Measurements from ENCODE around the gene FBXW11.

Gene FBXW11

DNA sequence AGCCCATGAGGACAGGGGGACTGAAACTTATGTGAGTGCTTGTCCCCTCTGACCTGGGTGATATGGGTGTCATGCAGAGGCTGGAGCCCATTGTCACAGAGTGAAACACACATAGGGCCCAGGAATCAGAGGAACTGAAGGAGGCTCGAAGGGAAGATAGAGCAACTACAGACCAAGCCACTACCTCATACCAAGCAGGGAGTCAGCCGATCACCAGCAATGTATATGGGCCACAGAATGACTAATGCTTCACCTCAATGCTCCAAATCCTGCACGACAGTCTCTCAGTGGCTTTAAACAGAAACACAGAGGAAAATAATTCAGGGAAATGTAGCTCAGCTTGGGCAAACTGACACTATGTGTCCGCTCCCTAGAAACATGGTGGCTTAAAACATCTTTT is 8.9 kb upstream of the FBXW11 start:
- DNase-seq (ENCODE audit: low read depth) = no peak

DNA sequence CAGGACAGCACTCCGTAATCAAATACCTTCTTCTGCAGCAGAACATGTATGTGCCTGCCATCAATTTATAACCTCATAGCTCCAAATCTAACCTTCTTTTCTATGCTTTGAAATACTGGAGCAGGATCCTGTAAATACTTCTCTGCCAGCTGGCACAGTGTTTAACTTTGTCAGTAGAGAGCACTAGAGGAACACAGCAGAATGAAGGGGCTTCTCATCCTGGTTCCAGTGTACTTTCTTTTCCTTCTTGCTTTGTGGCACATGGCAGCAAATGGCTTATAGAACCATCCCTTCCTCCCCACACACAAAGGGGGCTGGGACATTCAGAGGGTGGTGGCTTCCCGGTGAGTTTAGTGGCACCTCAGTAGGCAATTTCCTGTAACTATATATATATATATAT is 3.8 kb upstream of the FBXW11 start:
- DNase-seq (ENCODE audit: low read depth) = no peak

DNA sequence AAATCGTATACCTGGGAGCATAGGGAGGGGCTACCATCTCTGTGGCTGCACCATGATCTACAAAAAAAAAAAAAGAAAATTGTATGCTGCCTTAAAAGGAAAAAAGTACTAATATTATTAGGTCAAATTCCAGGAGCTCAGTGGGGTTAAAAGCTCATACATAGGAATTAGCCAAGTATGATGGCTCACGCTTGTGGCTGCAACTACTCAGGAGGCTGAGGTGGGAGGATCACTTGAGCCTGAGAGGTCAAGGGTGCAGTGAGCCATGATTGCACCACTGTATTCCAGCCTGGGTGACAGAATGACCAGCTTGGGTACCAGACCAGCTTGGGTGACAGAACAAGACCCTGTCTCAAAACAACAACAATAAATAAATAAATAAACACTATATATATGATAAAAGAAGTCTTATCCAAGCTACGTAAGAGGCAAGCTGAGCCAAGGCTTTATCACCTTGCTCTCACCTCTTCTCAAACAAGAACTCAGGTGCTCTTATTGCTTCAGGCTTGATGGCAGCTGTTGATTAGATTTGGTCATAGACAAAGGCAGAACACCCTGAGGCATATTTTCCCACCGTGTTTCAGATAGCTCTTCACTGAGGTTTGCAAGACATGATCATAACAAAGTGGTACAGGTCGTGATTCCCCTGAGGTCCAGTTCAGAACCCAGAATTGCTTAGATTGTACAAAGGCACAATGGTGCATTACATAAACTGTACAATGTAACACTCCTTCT is 3.3 kb upstream of the FBXW11 start:
- no peak for DNase-seq (ENCODE audit: low read depth)

DNA sequence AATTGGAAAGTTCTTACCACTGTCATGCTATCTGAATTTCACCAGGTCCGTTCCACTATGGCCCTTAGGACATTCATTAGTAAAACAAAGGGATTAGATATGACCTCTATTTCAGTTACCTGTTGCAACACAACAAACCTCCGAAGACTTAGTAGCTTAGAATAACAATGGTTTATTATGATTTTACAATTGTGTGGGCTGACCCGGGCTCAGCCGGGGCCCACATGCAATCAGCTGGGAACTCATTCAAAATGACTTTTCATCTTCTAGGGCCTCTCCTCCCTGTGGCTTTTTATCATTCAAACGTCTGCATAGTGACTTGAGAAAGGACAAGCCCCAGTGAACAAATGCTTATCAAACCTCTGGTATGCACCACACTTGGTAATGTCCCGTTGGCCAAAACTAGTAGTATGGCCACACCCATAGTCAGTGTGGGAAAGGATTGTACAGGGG is 2.3 kb upstream of the FBXW11 start:
- no peak for DNase-seq (ENCODE audit: low read depth)

DNA sequence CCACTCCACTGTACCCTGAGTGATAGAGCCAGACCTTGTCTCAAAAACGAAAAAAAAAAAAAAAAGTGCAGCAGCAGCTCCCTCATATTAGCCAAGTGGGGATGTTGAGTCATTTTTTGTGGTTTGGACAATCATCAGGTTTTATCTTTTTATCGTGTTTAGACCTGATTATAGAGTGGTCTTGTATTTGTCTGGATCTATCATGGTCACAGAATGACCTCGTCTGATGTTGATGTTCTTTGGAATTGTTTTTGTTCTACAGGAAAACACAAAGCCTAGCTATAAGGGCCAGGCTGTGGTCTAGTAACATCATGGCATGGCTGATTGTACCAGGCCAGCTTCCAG is 1.6 kb upstream of the FBXW11 start:
- no peak for DNase-seq (ENCODE audit: low read depth)

DNA sequence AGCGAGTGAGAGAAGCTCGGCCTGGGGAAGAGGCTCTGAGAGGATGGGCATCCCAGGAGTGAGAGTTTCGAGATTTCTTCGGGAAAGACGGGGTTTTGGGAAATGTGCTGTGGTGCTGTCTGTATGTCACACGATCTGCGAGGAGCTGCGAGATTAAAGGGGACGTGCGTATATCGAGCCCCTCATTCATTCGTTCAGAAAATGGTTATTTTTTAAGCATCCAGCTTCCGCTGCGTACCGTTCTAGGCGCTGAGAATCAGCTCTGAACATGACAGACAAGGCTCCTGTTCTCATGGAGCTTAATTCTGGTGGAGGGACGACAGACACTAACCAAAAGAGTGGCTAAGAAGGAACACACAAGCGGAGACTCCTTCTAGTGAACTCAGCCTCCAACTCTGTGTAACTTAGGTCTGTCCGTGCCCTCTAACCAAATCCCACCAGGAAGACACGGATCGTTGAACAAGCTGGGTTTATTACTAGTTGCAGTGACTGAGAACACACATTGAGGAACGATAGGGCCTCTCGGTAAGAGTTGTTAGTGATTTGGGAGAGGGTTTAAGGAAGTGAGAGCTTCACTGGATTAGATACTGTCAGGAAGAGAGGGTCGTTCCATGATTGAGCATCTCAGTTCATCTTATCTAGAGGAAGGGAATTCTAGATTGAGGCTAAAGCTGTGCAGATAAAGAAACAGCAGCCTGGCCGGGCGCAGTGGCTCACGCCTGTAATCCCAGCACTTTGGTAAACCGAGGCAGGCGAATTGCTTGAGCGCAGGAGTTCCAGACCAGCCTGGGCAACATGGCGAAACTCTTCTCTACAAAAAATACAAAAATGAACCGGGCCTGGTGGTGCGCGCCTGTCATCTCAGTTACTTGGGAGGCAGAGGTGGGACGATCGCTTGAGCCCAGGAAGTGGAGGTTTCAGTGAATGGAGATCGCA is 1.0 kb upstream of the FBXW11 start:
- DNase-seq (ENCODE audit: low read depth) = no peak

DNA sequence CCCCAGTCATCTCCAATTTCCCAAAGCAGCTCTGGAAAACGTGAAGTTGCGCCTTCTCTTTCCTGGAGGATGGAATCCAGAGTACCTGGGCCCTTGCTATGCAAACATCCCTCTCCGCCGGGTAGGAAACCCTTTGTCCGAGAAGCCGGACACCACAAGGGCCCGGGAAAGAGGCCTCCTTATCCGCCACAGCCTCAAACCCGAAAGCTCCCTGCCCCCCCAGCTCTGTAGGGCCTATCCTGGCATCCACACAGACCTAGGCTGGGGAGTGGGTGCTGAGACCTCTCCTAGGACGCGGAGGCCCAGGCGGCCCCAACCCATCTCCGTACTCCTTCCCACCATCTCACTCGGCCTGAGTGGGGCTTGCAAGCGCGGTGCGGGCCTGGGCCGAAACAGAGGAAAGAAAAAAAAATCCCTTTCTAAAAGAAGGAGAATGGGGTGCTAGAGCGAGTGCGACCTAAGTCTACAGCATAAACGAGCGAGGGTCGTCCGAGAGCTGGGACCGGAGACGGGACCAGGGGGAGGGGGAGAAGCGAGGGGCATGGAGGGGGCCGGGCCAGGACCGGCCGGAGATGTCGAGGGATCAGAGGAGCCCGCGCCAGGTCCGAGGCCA is 624 bp downstream of the FBXW11 start:
- no peak for DNase-seq (ENCODE audit: low read depth)

DNA sequence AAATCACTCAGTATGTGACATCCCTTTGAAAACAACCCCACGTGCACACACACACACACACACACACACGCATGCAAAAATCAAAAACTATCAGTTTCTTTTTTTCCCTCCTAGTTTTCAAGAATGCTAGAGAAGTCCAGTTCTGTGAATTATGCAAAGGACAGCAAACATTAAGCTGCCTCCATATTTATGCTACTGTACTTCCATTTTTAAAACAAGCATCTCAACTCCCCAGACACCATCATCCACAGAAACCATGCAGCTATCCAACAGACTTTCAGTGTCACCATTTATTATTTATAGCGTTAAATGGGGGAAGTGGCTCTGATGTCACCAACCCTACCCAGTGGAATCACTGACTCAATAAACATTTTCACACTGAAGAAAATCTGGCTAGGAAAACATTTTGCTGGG is 1.6 kb downstream of the FBXW11 start:
- no peak for DNase-seq (ENCODE audit: low read depth)

DNA sequence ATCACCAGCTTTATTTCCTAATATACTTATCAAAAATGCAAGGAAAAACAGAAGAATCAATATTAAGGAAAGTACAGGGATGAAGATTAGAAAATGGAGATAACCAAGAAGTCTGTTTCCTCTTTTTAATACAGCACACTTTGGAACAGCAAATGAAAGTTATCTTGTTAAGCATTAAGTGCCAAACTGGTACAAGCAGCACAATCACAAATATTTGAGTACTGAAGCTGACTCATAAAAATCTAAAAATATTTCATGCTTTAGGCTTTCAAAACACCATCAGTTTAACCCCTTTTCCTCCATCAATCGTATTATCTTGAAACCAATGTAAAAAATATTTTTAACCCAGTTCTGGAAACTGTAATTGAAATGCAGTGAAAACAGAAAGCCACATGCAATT is 2.7 kb downstream of the FBXW11 start:
- no peak for DNase-seq (ENCODE audit: low read depth)

DNA sequence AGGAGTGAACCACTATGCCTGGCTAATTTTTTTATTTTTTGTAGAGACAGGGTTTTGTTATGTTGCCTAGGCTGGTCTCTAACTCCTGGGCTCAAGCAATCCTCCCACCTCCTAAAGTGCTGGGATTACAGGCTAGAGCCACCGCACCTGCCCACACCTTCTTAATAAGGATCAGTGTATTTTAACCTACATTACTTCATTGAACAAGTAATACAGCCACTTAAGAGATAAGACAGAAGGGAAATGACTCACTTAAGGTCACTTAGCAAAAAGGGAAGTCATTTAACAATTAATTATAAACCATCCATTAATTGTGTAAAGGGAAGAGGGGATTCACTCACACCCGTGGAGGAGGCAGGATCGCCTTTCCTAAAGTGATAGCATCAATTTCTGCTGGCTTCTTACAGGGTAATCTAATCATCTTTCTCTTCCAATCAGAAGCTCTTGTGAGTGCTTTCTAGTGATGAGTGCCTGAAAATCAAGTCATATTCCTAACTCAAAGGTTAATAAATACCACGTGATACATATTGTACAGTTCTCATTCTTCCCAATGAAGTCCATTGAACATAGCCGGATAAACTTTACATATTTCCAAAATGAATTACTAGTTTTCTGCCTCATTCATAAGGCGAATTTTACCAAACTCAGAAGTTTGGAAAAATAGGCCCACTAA is 3.5 kb downstream of the FBXW11 start:
- no peak for DNase-seq (ENCODE audit: low read depth)

DNA sequence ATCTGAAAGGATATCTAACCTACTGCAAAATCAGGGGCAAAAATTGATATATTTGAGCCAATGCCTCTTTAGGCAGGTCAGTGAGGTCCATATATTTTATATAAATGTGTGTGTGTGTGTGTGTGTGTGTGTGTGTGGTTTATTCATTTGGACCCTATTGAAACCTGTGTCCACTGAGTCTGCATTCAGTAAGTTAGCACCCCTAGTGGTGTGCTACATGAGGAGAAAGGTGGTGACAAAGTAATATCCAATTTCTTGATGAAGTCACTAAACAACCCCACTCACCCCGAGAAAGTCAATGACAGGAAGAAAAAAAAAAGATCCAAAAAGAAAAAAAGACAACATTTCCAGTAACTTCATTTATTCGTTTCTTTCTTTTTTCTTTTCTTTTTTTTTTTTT is 4.1 kb downstream of the FBXW11 start:
- DNase-seq (ENCODE audit: low read depth) = no peak

DNA sequence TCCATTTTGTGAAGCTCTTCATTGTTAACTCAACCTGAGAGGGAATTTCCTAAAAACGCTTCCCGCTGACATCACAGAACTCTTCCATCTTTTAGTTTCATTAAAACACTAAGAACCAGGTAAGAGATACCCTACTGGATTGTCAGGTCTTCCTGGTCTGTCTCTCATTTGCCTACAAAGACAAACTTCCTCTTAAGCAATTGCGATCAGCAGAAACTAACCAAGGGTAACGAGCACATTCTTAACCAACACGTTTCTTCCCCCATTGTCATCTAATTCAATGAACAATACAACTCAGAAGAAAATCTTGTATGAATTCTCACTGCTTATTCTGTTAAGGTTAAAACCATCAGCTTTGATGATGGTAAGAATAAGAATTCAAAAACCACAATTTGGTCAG is 6.6 kb downstream of the FBXW11 start:
- DNase-seq (ENCODE audit: low read depth) = no peak

DNA sequence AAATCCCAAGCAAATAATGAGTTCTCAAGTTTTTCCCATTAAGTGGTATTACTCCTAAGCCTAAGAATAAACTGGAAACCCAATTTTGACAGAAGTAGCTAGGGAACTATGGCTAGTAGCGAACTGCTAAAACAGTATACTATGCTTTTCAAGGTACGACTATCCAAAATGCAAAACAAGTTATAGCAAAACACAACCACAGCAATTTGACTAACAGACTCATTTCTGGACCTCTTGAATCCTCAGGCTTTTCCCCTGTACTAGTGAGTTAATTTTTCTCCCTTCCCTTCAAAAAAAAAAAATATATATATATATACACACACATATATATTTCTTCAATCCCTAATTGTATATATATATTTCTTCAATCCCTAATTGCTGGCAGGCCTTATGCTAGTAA is 7.3 kb downstream of the FBXW11 start:
- DNase-seq (ENCODE audit: low read depth) = no peak

DNA sequence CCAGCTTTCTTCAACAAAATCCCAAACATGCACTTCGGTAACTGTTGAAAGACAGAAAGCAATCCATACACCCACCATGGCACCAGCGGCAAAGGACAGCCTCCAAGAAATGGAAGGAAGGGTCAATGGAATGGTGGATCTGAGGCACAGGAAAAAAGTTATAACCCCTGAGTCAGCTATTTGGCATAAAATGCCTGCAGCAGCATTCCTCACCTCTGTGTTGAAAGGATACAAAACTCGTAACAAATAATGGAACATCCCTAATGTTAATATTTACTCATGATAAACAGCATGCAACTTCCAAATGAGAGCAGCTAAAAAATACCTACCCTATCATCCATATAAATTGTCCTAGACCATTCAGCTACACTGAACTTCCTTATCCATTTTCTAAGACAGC is 9.4 kb downstream of the FBXW11 start:
- DNase-seq (ENCODE audit: low read depth) = no peak

DNA sequence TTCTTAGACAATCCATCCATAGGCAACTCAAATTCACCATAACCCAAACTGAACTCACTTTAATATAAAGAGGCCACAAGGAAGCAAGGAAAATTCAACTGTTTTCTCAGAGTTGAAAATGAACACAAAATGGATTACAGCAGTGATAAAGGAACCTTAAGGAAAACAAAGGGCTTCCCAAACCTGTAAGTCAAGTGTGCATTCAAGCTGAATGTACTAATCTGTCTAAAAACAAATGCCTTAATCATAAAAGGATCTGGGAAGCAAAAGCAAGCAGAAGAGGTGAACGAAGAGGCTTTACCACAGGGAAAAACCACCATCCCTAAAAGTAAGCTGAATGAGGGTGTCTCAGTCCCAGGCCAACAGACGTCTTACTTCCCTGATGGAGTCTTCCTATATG is 13.6 kb downstream of the FBXW11 start:
- DNase-seq (ENCODE audit: low read depth) = no peak

DNA sequence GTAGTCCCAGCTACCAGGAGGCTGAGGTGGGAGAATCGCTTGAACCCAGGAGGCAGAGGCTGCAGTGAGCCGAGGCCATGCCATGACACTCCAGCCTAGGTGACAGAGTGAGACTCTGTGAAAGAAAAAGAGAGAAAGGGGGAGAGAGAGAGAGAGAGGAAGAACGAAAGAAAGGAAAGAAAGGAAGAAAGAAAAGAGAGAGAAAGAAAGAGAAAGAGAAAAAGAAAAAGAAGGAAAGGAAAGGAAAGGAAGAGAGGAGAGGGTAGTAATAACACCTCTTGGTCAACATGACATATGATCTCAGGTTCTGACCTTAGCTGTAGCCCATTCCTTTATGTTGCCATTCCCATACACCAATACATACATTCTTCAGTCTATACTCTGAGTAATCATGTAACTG is 14.1 kb downstream of the FBXW11 start:
- DNase-seq (ENCODE audit: low read depth) = no peak

DNA sequence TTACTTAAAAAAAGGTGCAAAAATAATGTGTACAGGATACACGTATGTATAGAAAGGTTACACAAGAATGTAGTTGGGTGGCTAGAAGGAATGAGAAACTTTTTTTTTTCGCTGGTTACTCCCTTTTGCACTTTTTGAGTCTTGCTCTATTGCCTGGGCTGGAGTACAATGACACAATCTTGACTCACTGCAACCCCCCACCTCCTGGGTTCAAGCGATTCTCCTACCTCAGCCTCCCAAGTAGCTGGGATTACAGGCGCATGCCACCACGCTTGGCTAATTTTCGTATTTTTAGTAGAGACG is 15.8 kb downstream of the FBXW11 start:
- DNase-seq (ENCODE audit: low read depth) = no peak

DNA sequence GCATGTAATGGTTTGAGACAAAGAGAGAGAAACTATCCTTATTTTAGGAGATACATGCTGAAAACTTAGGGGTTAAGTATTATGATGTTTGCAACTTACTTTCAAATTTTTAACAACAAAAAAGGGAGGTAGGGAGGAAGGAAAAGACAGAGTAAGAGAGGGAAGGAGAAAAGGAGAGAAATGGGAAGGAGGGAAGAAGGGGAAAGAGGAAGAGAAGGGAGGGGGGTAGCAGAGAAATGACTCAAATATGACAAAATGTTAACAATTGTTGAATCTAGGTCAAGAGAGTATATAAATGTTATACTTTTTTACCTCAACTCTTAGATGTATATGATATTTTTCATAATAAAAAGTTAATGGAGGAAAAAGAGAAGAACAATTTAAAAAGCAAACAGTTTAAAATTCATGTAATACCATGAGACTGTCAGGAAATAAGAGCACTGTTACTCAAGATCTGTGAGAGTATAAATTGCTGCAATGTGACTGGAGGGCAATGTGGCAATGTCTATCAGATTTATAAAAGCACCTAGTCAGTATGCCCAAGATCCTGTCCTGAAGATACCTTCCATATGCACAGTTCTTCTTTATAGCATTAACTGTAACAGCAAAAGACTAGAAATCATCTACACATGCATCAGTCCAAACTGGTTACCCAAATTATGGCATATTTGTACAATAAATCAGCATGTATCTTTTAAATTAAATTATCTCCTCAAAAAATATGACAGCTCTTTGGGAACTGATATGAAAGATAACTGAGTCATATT is 16.3 kb downstream of the FBXW11 start:
- no peak for DNase-seq (ENCODE audit: low read depth)

DNA sequence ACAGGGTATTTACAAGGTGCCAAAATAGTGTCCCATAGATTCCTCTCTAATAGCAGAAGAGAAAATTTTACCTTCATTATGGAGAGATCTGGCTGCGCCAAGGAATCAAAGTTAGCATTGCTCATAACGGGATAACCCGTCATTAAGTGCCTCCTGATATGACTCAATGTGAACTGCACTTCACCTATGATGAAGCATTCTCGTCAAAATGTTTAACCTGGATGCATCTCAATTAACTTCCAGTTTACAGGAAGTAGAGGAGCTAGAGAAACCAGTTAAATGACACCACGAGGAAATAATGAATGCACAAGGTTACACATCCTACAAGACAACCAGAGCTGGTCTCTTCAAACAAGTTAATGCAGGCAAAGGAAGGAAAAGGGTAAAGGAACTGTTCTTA is 17.2 kb downstream of the FBXW11 start:
- DNase-seq (ENCODE audit: low read depth) = no peak

DNA sequence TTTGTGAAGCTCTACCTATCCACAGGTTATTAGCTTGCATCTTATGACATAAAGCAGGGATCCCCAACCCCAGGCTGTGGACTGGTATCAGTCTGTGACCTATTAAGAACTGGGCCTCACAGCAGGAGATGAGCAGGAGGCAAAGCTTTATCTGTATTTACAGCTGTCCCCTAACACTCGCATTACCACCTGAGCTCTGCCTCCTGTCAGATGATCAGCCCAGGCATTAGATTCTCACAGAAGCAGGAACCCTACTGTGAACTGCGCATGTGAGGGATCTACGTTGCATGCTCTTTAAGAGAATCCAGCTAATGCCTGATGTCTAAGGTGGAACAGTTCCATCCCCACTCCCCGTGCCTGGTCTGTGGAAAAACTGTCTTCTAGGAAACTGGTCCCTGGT is 19.7 kb downstream of the FBXW11 start:
- DNase-seq (ENCODE audit: low read depth) = no peak

DNA sequence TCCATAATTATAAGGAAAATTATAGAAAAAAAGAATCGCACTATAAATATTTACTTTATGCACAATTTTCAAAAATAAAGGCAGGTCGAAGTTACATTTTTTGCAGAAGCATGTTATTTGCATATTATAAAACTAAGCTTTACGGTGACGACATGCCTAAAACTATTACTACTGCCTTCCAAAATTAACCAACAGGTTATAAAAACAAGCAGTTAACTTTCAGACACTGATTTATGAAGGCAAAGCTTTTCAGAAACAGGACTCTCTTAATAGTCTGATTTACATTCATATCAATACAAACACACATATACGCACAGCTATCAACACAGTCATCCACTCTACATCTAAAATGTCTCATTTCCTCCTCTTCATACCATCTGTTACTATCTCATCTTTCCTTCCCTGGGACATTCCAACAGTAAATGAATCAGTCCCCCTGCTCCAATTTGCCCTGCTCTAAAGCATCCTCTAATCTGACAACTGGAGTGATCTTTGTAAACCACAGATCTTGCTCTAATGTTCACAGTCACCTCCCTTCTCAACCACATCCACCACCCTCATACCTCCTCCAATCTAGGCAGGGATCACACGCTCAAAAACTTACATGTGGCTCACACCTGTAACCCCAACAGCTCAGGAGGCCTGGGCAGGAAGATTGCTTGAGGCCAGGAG is 21.6 kb downstream of the FBXW11 start:
- no peak for DNase-seq (ENCODE audit: low read depth)
